GM12891 (cell line): Measurements from ENCODE around the gene LTBP2.

Source experiments
- DNase-seq: peaks from one replicate; pipeline ENCODE4 v3.0.0; 2011; ENCODE audit warnings: low spot score; ENCODE audit not compliant: insufficient read length
- FAIRE-seq: peaks from 2 replicates; lab custom pipeline; 2011; peaks lifted over from hg19 to GRCh38; lab: Jason Lieb, UNC
- PAX5 ChIP-seq: IDR thresholded peaks from 2 replicates; pipeline ENCODE4 v1.6.1; 2011; ENCODE audit warnings: low read length, moderate library complexity, mild to moderate bottlenecking; ENCODE audit not compliant: insufficient read depth, severe bottlenecking
- POLR2A ChIP-seq: IDR thresholded peaks from 2 replicates; pipeline ENCODE4 v1.6.1; 2011; ENCODE audit warnings: low read depth, low read length, control low read depth
- POLR2AphosphoS5 ChIP-seq: IDR thresholded peaks from 2 replicates; pipeline ENCODE4 v1.6.1; 2011; ENCODE audit warnings: low read depth, low read length, control low read depth
- POU2F2 ChIP-seq: IDR thresholded peaks from 2 replicates; pipeline ENCODE4 v1.6.1; 2011; ENCODE audit warnings: low read depth, mild to moderate bottlenecking, control low read depth, low read length, moderate library complexity
- SPI1 ChIP-seq: IDR thresholded peaks from 2 replicates; pipeline ENCODE4 v1.6.1; 2011; ENCODE audit warnings: low read depth, low read length, control low read depth
- TAF1 ChIP-seq: IDR thresholded peaks from 2 replicates; pipeline ENCODE4 v1.6.1; 2011; ENCODE audit warnings: low read depth, low read length, control low read depth

LTBP2 gene

DNA sequence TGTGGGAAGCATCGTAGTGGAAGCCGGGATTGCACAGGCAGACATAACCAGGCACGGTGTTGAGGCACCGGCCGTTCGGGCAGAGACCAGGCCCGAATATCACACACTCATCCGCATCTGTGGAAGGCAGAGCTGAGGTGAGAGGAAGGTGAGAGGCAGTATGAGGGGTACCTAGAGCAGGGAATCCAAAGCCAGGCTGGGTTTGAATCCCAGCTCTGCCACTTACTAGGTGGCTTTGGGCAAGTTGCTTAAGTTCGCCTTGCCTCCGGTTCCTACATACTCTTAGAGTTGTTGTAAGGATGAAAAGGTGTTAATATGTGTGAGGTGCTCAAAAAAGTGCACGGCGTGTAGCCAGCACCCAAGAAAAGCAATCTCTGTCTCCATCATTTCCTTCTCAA is 108.1 kb downstream of the LTBP2 start:
- no peak for DNase-seq
- no peak for TF ChIP-seq POU2F2
- no peak for TF ChIP-seq PAX5
- TF ChIP-seq POLR2AphosphoS5, result no peak
- TF ChIP-seq SPI1, result no peak
- FAIRE-seq, result no peak

DNA sequence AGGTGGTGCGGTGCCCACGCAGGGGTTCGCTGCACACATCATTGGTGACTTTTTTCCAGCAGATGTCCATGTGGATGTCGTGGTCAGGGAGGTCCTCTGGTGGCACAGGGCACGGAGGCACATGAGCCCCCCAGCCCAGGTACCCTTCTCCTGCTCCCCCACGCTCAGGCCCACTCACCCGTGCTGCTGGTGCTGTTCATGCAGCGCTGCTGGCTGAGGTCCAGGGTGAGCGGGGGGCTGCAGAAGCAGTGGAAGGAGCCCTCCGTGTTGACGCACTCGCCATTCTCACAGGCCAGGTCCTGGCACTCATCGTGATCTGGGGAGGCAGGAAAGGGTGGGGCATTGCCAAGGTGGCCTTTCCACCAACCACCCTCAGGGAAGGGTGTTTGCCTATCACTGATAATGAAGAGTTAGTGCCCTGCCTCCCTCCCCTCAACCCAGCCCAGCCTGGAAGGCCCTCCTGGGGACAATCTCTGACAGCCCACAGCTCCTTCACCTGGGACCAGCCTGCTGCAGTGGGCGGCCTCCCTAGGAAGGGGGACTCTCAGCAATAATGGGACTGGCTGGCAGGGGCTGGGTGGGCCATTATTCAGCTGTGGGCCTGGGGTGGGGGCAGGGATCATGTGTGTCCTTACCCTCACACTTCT is 108.6 kb downstream of the LTBP2 start:
- FAIRE-seq, result no peak
- no peak for TF ChIP-seq POLR2A
- no peak for TF ChIP-seq PAX5
- TF ChIP-seq TAF1, result no peak
- TF ChIP-seq POLR2AphosphoS5, result no peak
- no peak for TF ChIP-seq SPI1
- TF ChIP-seq POU2F2, result no peak
- DNase-seq, result no peak

DNA sequence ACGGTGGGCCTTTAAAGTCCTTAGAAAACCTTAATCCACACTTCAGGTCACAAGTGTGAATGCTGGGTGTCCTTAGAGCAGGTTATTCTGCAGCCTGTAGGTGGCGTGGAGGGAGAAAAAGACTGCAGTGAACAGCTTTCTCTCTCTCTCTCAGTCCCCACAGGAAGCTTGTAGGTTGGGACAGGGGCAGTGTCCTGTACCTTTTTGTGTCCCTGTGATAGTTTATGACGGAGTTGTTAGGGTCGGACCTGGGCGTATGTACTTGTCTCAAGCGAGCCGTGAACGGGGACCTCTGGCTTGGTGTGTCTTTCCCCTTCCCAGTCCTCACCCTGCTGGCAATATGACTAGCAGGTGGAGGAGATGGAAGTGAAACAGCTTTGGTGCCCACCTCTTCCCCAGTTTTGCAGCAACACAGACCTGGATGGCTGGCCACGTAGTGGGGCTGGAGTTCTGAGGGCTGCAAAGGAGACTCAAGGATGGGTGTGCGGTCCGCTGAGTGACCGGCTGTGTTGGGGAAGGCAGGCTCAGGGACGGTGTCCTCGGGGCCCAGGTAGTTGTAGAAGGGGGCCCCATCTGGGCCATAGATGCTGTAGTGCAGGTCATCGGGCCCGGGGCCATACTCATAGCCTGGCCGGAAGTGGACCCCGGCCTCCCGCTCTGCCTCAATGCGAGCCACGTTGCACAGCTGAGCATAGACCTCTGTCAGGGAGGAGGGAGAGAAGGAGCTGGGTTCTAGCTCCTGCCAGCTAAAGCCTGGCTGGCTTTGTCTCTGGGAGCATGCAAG is 109.6 kb downstream of the LTBP2 start:
- TF ChIP-seq POLR2A, result no peak
- TF ChIP-seq TAF1, result no peak
- no peak for DNase-seq
- FAIRE-seq, result peak; percentile 64

DNA sequence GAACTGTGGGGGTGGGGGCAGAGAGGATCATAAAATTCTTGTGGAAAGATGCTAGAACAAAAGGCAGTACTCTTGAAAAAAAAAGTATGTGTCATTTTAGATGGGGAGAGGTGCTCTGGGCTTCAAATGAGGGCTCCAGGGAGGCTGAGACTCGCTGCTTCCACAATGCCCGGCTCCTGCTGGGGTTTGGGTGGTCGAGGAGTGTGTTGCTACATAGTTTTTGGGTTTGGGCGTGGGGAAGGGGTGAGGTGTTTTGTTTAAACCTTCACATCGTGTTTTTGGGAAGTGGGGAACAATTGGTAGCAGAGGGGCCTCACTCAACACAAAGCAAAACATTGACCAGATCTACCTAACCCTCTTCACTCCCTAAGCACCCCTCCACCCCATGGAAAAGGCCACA is 110.3 kb downstream of the LTBP2 start:
- TF ChIP-seq POLR2AphosphoS5 (no peak), POLR2A (no peak), TAF1 (no peak), SPI1 (no peak)
- DNase-seq (no peak), FAIRE-seq (no peak)

DNA sequence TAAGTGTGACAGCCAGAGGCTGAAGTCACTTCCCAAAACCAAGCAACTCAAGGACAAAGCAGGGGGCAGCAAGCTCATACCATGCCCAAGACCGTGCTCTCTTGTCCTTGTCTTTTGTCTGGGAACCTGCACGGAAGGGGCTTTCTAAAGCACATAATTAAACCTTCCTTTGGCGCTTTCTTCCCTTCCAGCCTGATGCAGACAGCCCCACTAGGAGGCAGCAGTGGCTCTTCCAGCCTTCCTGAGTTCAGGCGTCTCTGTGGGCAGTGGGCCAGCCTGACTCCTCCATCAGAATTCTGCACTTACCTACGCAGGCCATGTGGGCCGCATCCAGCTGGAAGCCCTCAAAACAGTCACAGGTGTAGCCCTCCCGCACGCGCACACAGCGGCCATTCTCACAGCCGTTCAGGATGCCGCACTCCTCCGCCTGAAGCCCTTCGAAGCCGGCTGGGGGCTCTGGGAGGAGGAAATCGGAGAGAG is 110.9 kb downstream of the LTBP2 start:
- no peak for TF ChIP-seq SPI1
- no peak for TF ChIP-seq POLR2AphosphoS5
- no peak for TF ChIP-seq PAX5
- no peak for TF ChIP-seq POU2F2
- TF ChIP-seq POLR2A, result no peak
- TF ChIP-seq TAF1, result no peak
- FAIRE-seq (no peak), DNase-seq (no peak)

DNA sequence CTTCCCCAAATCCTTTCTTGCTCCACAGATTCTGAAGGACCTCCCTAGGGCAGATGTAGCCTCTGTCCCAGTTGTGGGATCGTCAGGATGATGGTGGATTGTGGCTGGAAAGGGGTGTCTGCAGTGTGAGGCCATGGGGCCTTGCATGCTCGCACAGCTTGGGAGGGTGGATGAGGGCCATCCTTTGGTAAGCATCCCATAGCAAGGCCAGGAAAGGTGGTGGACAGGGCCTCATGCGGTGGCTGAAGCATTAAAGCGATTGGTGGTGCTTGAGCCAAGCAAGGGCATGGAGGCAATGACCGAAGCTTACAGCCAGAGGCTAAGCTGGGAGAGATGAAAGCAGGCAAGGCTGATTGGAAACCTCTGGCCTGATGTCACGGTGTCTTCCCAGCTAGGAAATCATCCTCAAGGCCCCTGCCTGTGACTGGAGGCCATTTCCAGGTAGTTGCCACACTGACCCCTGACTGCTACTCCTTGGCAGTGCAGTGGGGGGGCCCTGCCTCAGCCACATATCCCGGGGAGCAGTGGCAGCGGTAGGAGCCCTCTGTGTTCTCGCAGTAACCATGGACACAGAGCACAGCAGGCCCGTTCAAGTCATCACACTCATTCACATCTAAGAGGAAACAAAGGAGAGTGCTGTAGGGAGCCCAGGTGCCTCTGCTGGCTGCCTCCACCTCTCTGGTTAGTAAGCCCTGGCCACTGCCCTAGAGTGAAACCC is 111.5 kb downstream of the LTBP2 start:
- FAIRE-seq, result no peak
- DNase-seq, result no peak
- TF ChIP-seq POLR2AphosphoS5, result no peak
- TF ChIP-seq TAF1, result no peak
- TF ChIP-seq PAX5, result no peak
- TF ChIP-seq SPI1, result no peak
- TF ChIP-seq POLR2A, result no peak
- no peak for TF ChIP-seq POU2F2

DNA sequence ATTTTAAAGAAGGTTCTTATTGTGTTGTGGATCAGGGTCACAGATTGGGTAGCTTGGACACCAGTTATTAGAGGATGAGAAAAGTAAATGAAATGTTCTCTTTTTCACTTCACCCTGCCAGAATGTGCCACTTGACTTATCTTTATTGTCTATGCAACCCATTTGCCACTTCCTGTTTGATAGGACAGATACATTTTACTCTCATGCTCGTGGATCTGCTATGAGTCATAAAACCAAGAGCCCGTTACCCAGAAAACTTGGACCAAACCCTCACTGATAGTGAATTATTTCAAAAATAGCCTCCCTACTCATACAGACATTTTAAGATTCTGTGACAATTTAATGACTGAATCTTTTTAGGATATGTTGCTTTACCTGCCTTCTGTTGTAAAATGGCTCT is 116.7 kb downstream of the LTBP2 start:
- TF ChIP-seq PAX5 (no peak), TAF1 (no peak), POLR2A (no peak), POU2F2 (no peak), SPI1 (peak; percentile 27; the same call in 1 of the 2 replicates)
- FAIRE-seq (no peak), DNase-seq (no peak)

DNA sequence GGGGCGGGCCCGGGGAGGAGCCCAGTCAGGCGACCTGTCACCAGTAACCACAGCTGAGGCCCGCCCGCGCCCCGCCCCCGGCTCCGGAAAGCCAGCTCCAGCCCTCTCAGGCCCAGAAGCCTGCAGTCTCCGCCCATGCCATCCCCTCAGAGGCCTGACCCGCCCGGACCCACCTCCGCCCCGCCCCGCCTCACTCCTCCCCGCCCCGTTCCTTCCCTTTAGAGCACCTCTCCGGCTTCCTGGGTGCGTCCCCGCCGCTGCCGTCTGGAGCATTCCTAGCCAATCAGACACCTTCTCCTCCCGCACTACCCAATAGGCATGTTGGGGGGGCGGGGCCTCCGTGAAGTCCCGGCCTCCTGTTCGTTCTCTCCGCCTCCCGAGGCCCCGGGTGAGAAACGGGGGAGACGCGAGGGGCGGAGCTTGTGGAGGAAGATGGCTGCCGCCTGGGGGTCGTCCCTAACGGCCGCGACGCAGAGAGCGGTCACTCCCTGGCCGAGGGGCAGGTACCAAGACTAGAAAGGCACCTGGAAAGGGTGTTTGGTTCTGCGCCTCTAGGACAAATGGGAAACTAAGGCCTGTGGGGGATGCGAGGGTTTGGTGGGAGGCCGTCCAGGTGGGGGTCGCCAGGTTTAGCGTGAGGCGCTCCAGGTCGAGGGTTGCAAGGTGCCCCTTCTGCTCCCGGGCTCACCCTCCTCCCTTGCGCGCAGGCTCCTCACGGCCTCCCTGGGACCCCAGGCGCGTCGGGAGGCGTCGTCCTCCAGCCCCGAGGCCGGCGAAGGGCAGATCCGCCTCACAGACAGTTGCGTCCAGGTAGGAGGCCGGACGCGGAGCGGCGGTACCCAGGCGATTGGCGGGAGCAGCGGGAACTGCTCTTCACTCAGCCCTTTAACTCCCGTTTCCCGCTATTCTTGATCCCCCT is 118.4 kb downstream of the LTBP2 start, which contains the start of gene ISCA2:
TSS of gene ISCA2 (plus strand) at position 423 of the 919 bp plus-strand sequence. CDS start at position 433, 10 bp downstream.
- FAIRE-seq, result peak; percentile 93
- TF ChIP-seq TAF1, result peak; percentile 74
- TF ChIP-seq POLR2A, result peak; percentile 71
- TF ChIP-seq POLR2AphosphoS5, result peak; percentile 58
- no peak for TF ChIP-seq POU2F2
- no peak for TF ChIP-seq PAX5
- peak; percentile 95 for DNase-seq

DNA sequence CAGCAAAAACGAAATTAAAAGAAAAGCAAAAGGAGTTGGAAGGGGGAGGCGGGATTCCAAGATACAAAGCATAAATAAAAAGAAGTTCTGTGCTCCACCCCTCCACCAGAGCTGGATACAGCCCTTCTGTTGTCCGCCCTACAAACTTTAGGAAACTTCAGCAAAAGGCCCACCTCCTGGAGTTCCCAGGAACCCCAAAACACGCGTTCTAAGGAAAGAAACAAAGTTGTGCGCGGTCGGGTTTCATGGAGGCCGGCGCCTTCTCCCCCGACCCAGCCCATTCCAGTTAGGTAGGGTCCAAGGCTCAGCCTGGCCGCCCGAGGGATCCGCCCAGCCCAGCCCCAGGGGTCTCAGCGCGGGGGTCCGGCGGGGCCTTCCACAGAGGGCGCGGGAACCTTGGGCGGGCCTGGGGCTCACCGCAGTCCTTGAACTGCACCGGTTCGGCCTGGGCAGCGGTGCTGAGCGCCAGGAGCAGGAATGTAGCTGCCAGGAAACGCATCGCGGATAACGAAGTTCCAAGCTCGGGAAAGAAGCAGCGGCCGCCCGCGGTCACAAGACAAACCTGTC is 119.2 kb downstream of the LTBP2 start, which contains the start of gene NPC2:
TSS of gene NPC2 (minus strand) at position 530 of the 567 bp plus-strand sequence. CDS start at position 499, 31 bp downstream.
- DNase-seq (no peak), FAIRE-seq (no peak)
- TF ChIP-seq TAF1, result no peak
- no peak for TF ChIP-seq POU2F2
- TF ChIP-seq PAX5, result no peak
- TF ChIP-seq POLR2AphosphoS5, result no peak
- no peak for TF ChIP-seq POLR2A
- no peak for TF ChIP-seq SPI1
